ENCODE data around the gene TTYH1.

TTYH1 gene

GRCh38 chr19:54429545-54430227 lies 14.4 kb downstream of the TTYH1 start:
- Histone ChIP-seq H3K27me3 (ENCODE audit: control insufficient read depth in 2 of 2, insufficient read depth in 2 of 2, low read length in 2 of 2) (peaks cover 28 to 31% of the 10 kb centered on the region in 2 donors), H3K4me3 (ENCODE audit: low read length in 2 of 2) (no peak overlapping the region), H3K9me3 (ENCODE audit: control insufficient read depth in 2 of 2, low read length in 2 of 2) (no peaks in the 10 kb centered on the region), H3K27ac (ENCODE audit: low read depth in 2 of 2, low read length in 2 of 2) (no peak overlapping the region), H3K9ac (ENCODE audit: low read depth in 1 of 2, low read length in 2 of 2) (no peak overlapping the region), H3K36me3 (ENCODE audit: control insufficient read depth in 2 of 2, insufficient read depth in 2 of 2, low read length in 2 of 2) (no peaks in the 10 kb centered on the region), H3K4me1 (ENCODE audit: control insufficient read depth in 2 of 2, insufficient read depth in 2 of 2, low read length in 2 of 2) (peaks cover 0 to 2% of the 10 kb centered on the region in 2 donors)

GRCh38 chr19:54430306-54431254 lies 15.3 kb downstream of the TTYH1 start:
- H3K27me3 ChIP-seq (ENCODE audit: control insufficient read depth in 2 of 2, insufficient read depth in 2 of 2, low read length in 2 of 2) = peaks cover 28 to 33% of the 10 kb centered on the region in 2 donors
- H3K27ac ChIP-seq (ENCODE audit: low read depth in 2 of 2, low read length in 2 of 2) = no peak overlapping the region
- H3K9me3 ChIP-seq (ENCODE audit: control insufficient read depth in 2 of 2, low read length in 2 of 2) = no peaks in the 10 kb centered on the region
- no peaks in the 10 kb centered on the region for H3K36me3 ChIP-seq (ENCODE audit: control insufficient read depth in 2 of 2, insufficient read depth in 2 of 2, low read length in 2 of 2)
- H3K4me1 ChIP-seq (ENCODE audit: control insufficient read depth in 2 of 2, insufficient read depth in 2 of 2, low read length in 2 of 2) = peaks cover 0 to 2% of the 10 kb centered on the region in 2 donors
- H3K4me3 ChIP-seq (ENCODE audit: low read length in 2 of 2) = peak overlapping the region; percentile 34 to 44
- H3K9ac ChIP-seq (ENCODE audit: low read depth in 1 of 2, low read length in 2 of 2) = no peak overlapping the region

- H3K36me3 ChIP-seq (ENCODE audit: control insufficient read depth in 2 of 2, insufficient read depth in 2 of 2, low read length in 2 of 2) = no peaks in the 10 kb centered on the region
- H3K27ac ChIP-seq (ENCODE audit: low read depth in 2 of 2, low read length in 2 of 2) = no peak overlapping the region
- H3K4me3 ChIP-seq (ENCODE audit: low read length in 2 of 2) = no peak overlapping the region
- peaks cover 26 to 29% of the 10 kb centered on the region in 2 donors for H3K27me3 ChIP-seq (ENCODE audit: control insufficient read depth in 2 of 2, insufficient read depth in 2 of 2, low read length in 2 of 2)
- no peaks in the 10 kb centered on the region for H3K9me3 ChIP-seq (ENCODE audit: control insufficient read depth in 2 of 2, low read length in 2 of 2)
- H3K9ac ChIP-seq (ENCODE audit: low read depth in 1 of 2, low read length in 2 of 2) = no peak overlapping the region
- peaks cover 2% of the 10 kb centered on the region in 2 donors for H3K4me1 ChIP-seq (ENCODE audit: control insufficient read depth in 2 of 2, insufficient read depth in 2 of 2, low read length in 2 of 2)
Observed at GRCh38 chr19:54431255-54431838, 16.1 kb downstream of the TTYH1 start.

- H3K4me1 ChIP-seq (ENCODE audit: control insufficient read depth in 2 of 2, insufficient read depth in 2 of 2, low read length in 2 of 2) = peaks cover 2 to 3% of the 10 kb centered on the region in 2 donors
- H3K9ac ChIP-seq (ENCODE audit: low read depth in 1 of 2, low read length in 2 of 2) = no peak overlapping the region
- no peaks in the 10 kb centered on the region for H3K9me3 ChIP-seq (ENCODE audit: control insufficient read depth in 2 of 2, low read length in 2 of 2)
- no peak overlapping the region for H3K27ac ChIP-seq (ENCODE audit: low read depth in 2 of 2, low read length in 2 of 2)
- peaks cover 22 to 26% of the 10 kb centered on the region in 2 donors for H3K27me3 ChIP-seq (ENCODE audit: control insufficient read depth in 2 of 2, insufficient read depth in 2 of 2, low read length in 2 of 2)
- no peak overlapping the region for H3K4me3 ChIP-seq (ENCODE audit: low read length in 2 of 2)
- no peaks in the 10 kb centered on the region for H3K36me3 ChIP-seq (ENCODE audit: control insufficient read depth in 2 of 2, insufficient read depth in 2 of 2, low read length in 2 of 2)
Observed at GRCh38 chr19:54432144-54432738, 17.0 kb downstream of the TTYH1 start.

GRCh38 chr19:54433697-54434096 lies 18.4 kb downstream of the TTYH1 start:
- Histone ChIP-seq H3K9ac (ENCODE audit: low read depth in 1 of 2, low read length in 2 of 2) (no peak overlapping the region), H3K4me1 (ENCODE audit: control insufficient read depth in 2 of 2, insufficient read depth in 2 of 2, low read length in 2 of 2) (peaks cover 2 to 3% of the 10 kb centered on the region in 2 donors), H3K27ac (ENCODE audit: low read depth in 2 of 2, low read length in 2 of 2) (no peak overlapping the region), H3K4me3 (ENCODE audit: low read length in 2 of 2) (no peak overlapping the region), H3K9me3 (ENCODE audit: control insufficient read depth in 2 of 2, low read length in 2 of 2) (no peaks in the 10 kb centered on the region), H3K36me3 (ENCODE audit: control insufficient read depth in 2 of 2, insufficient read depth in 2 of 2, low read length in 2 of 2) (no peaks in the 10 kb centered on the region), H3K27me3 (ENCODE audit: control insufficient read depth in 2 of 2, insufficient read depth in 2 of 2, low read length in 2 of 2) (peaks cover 19 to 20% of the 10 kb centered on the region in 2 donors)

- Histone ChIP-seq H3K9me3 (ENCODE audit: control insufficient read depth in 2 of 2, low read length in 2 of 2) (no peaks in the 10 kb centered on the region), H3K27ac (ENCODE audit: low read depth in 2 of 2, low read length in 2 of 2) (no peak overlapping the region), H3K36me3 (ENCODE audit: control insufficient read depth in 2 of 2, insufficient read depth in 2 of 2, low read length in 2 of 2) (peaks cover 0 to 3% of the 10 kb centered on the region in 2 donors), H3K4me1 (ENCODE audit: control insufficient read depth in 2 of 2, insufficient read depth in 2 of 2, low read length in 2 of 2) (peaks cover 2 to 3% of the 10 kb centered on the region in 2 donors), H3K9ac (ENCODE audit: low read depth in 1 of 2, low read length in 2 of 2) (no peak overlapping the region), H3K27me3 (ENCODE audit: control insufficient read depth in 2 of 2, insufficient read depth in 2 of 2, low read length in 2 of 2) (peaks cover 16% of the 10 kb centered on the region in 2 donors), H3K4me3 (ENCODE audit: low read length in 2 of 2) (no peak overlapping the region)
Observed at GRCh38 chr19:54434112-54434872, 19.0 kb downstream of the TTYH1 start.

- H3K27ac ChIP-seq (ENCODE audit: low read depth in 2 of 2, low read length in 2 of 2) = no peak overlapping the region
- H3K27me3 ChIP-seq (ENCODE audit: control insufficient read depth in 2 of 2, insufficient read depth in 2 of 2, low read length in 2 of 2) = peaks cover 10 to 14% of the 10 kb centered on the region in 2 donors
- H3K4me3 ChIP-seq (ENCODE audit: low read length in 2 of 2) = no peak overlapping the region
- no peak overlapping the region for H3K9ac ChIP-seq (ENCODE audit: low read depth in 1 of 2, low read length in 2 of 2)
- H3K36me3 ChIP-seq (ENCODE audit: control insufficient read depth in 2 of 2, insufficient read depth in 2 of 2, low read length in 2 of 2) = peaks cover 0 to 3% of the 10 kb centered on the region in 2 donors
- H3K9me3 ChIP-seq (ENCODE audit: control insufficient read depth in 2 of 2, low read length in 2 of 2) = no peaks in the 10 kb centered on the region
- H3K4me1 ChIP-seq (ENCODE audit: control insufficient read depth in 2 of 2, insufficient read depth in 2 of 2, low read length in 2 of 2) = peaks cover 2 to 3% of the 10 kb centered on the region in 2 donors
Observed at GRCh38 chr19:54434873-54435214, 19.6 kb downstream of the TTYH1 start.

GRCh38 chr19:54435551-54436016 lies 20.3 kb downstream of the TTYH1 start:
- Histone ChIP-seq H3K27me3 (ENCODE audit: control insufficient read depth in 2 of 2, insufficient read depth in 2 of 2, low read length in 2 of 2) (peaks cover 7 to 10% of the 10 kb centered on the region in 2 donors), H3K9me3 (ENCODE audit: control insufficient read depth in 2 of 2, low read length in 2 of 2) (no peaks in the 10 kb centered on the region), H3K4me1 (ENCODE audit: control insufficient read depth in 2 of 2, insufficient read depth in 2 of 2, low read length in 2 of 2) (peaks cover 2 to 3% of the 10 kb centered on the region in 2 donors), H3K4me3 (ENCODE audit: low read length in 2 of 2) (no peak overlapping the region), H3K27ac (ENCODE audit: low read depth in 2 of 2, low read length in 2 of 2) (no peak overlapping the region), H3K36me3 (ENCODE audit: control insufficient read depth in 2 of 2, insufficient read depth in 2 of 2, low read length in 2 of 2) (peaks cover 0 to 6% of the 10 kb centered on the region in 2 donors), H3K9ac (ENCODE audit: low read depth in 1 of 2, low read length in 2 of 2) (no peak overlapping the region)

- H3K27me3 ChIP-seq (ENCODE audit: control insufficient read depth in 2 of 2, insufficient read depth in 2 of 2, low read length in 2 of 2) = peaks cover 7 to 10% of the 10 kb centered on the region in 2 donors
- no peak overlapping the region for H3K4me3 ChIP-seq (ENCODE audit: low read length in 2 of 2)
- no peaks in the 10 kb centered on the region for H3K9me3 ChIP-seq (ENCODE audit: control insufficient read depth in 2 of 2, low read length in 2 of 2)
- no peak overlapping the region for H3K9ac ChIP-seq (ENCODE audit: low read depth in 1 of 2, low read length in 2 of 2)
- no peak overlapping the region for H3K27ac ChIP-seq (ENCODE audit: low read depth in 2 of 2, low read length in 2 of 2)
- H3K36me3 ChIP-seq (ENCODE audit: control insufficient read depth in 2 of 2, insufficient read depth in 2 of 2, low read length in 2 of 2) = peaks cover 0 to 8% of the 10 kb centered on the region in 2 donors
- peaks cover under 1 to 3% of the 10 kb centered on the region in 2 donors for H3K4me1 ChIP-seq (ENCODE audit: control insufficient read depth in 2 of 2, insufficient read depth in 2 of 2, low read length in 2 of 2)
Observed at GRCh38 chr19:54436031-54436523, 20.8 kb downstream of the TTYH1 start.
